IPS-15b (cell line): ENCODE data around the gene NEDD8.

Source experiments
- H3K27me3 ChIP-seq: one replicate; pipeline ENCODE4 v1.6.1; 2013; ENCODE audit warnings: low read length; ENCODE audit not compliant: control insufficient read depth, insufficient read depth
- H3K36me3 ChIP-seq: one replicate; pipeline ENCODE4 v1.6.1; 2013; ENCODE audit warnings: low read length; ENCODE audit not compliant: control insufficient read depth, insufficient read depth
- H3K4me1 ChIP-seq: one replicate; pipeline ENCODE4 v1.6.1; 2013; ENCODE audit warnings: mild to moderate bottlenecking, low read length; ENCODE audit not compliant: control insufficient read depth, insufficient read depth
- H3K4me3 ChIP-seq: one replicate; pipeline ENCODE4 v1.5.1; 2013; ENCODE audit warnings: low read depth, low read length
- H3K9ac ChIP-seq: one replicate; pipeline ENCODE4 v1.6.1; 2013; ENCODE audit warnings: low read depth, mild to moderate bottlenecking, low read length
- H3K9me3 ChIP-seq: one replicate; pipeline ENCODE4 v1.6.1; 2013; ENCODE audit warnings: mild to moderate bottlenecking, low read length; ENCODE audit not compliant: control insufficient read depth, insufficient read depth

The NEDD8 gene

DNA sequence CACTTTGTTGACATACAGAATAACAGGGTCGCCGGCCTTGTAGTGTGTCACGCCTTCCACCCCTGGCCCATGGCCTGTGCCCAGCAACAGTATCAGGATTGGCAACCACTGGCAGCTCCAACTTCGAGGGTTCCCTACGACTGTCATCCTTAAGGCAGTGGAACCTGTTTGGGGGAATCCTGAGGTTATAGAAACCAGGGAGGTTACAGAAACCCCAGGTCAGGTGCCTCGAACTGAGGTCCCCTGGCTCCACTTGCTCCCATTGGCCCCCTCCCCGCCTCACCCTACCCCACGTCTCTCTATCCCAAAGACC lies 37.3 kb downstream of the NEDD8 start:
- peak overlapping the region; percentile 91 for H3K9ac ChIP-seq
- H3K27me3 ChIP-seq: no peaks in the 10 kb centered on the region
- peaks cover 13% of the 10 kb centered on the region for H3K36me3 ChIP-seq
- no peaks in the 10 kb centered on the region for H3K9me3 ChIP-seq
- peaks cover 3% of the 10 kb centered on the region for H3K4me1 ChIP-seq
- peak overlapping the region; percentile 93 for H3K4me3 ChIP-seq

DNA sequence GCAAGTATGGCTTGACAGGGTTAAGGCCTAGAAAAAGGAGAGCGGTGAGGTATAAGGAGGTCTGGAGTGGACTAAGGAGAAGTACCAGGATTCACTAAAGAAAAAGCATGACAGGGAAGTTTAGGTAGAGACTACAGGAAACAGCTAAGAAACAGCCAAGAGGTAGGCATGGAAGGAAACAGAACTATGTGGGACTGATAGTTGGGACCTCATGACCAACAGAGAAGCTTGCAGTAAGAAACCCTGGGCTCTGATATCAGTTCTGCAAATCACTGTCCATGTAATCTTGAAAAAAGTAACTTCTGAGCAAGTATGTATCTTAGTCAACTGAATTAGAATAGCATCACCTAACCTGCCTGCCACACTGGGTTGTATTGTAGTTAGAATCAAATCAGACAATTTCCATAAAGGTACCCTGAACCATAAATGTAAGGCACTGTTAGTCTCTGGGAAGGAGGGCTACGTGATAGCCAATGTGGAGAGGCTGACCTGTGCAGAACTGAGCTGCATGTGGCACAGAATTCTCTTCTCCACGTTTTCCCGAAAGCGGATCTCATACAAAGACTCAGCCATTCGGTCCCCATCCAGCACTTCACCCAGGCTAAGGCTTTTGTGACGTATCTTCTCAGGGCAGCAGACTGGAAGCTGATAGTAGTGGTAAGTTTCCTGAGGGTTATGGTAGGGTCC lies 37.8 kb downstream of the NEDD8 start:
- Histone ChIP-seq H3K4me1 (peaks cover 3% of the 10 kb centered on the region), H3K4me3 (peak overlapping the region; percentile 93), H3K27me3 (no peaks in the 10 kb centered on the region), H3K9me3 (no peaks in the 10 kb centered on the region), H3K9ac (peak overlapping the region; percentile 91), H3K36me3 (peaks cover 17% of the 10 kb centered on the region)

DNA sequence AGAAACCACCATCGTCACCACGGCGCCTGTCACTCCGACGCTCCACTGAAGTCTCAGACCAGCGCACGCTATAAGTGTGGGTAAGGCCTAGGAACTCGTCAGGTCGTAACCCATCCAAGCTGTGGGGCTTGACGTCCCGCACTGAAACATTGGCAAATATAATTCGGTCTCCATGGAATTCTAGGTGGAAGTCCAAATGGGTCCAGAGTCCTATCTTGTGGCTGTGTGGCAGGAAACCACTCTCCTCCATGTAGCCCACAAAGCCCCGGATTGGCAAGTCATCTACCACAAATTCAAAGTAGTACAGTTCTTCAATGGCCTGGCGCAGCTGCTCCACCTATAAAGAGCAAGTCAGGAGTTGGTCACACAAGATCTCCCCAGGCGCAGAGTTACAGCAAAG lies 39.2 kb downstream of the NEDD8 start:
- H3K27me3 ChIP-seq: no peaks in the 10 kb centered on the region
- no peak overlapping the region for H3K9ac ChIP-seq
- H3K9me3 ChIP-seq: no peaks in the 10 kb centered on the region
- peaks cover 3% of the 10 kb centered on the region for H3K4me1 ChIP-seq
- peaks cover 17% of the 10 kb centered on the region for H3K36me3 ChIP-seq
- H3K4me3 ChIP-seq: no peak overlapping the region

DNA sequence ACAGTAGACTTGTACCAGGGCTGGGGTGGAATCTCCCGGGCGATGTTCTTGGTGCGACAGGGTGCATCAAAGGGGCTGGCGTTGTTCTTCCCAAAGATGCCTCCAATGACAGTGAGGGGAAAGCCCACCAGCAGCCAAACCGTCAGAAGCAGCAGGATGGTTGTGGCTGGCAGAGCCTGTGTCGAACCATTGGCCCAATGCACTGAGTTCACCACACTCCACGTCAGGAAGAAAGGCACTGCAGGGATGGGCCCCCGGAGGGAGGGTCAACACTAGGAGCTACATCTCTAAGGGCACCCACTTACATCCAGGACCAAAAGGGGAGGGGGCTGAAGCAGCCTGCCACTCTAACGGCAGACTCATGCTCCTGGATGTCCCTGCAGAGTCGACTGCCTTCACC lies 41.8 kb downstream of the NEDD8 start:
- Histone ChIP-seq H3K9me3 (no peaks in the 10 kb centered on the region), H3K27me3 (no peaks in the 10 kb centered on the region), H3K4me1 (peaks cover 6% of the 10 kb centered on the region), H3K4me3 (no peak overlapping the region), H3K9ac (no peak overlapping the region), H3K36me3 (peaks cover 37% of the 10 kb centered on the region)

DNA sequence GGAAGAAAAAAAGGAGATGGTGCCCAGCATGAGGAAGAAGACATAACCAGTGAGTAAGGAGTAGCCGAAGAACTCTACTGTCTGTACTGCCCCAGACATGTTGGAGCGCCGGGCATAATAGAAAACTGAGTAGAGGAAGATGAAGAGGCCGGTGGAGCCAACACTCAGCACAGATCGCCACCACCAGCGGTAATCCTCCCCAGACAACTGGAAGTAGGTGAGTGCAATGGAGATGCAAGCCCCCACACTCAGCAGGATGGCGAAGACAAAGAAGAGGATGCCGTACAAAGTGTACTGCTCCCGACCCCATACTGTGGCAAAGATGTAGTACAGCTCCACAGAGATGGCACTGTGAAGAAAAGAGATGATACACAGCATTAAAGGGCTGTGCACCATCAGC lies 42.7 kb downstream of the NEDD8 start:
- Histone ChIP-seq H3K9ac (no peak overlapping the region), H3K36me3 (peaks cover 46% of the 10 kb centered on the region), H3K9me3 (no peaks in the 10 kb centered on the region), H3K4me1 (peaks cover 6% of the 10 kb centered on the region), H3K4me3 (peak overlapping the region; percentile 96), H3K27me3 (no peaks in the 10 kb centered on the region)

DNA sequence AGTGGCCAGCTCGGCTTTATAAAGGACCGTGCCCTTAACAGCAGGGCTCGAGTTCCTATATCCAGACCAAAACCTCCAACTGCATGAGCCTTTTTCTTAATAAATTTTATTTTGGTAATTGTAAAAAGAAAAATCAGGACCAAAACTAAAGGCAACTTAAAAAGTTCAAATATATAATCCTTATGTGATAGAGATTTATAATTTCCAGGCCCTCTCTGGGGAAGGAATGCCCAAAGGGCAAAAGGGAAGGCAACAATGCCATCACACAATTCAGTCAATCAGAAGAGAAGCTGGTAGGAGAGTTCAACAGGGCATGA lies 43.1 kb downstream of the NEDD8 start:
- Histone ChIP-seq H3K9me3 (no peaks in the 10 kb centered on the region), H3K9ac (no peak overlapping the region), H3K4me3 (peak overlapping the region; percentile 96), H3K4me1 (peaks cover 6% of the 10 kb centered on the region), H3K27me3 (no peaks in the 10 kb centered on the region), H3K36me3 (peaks cover 50% of the 10 kb centered on the region)

DNA sequence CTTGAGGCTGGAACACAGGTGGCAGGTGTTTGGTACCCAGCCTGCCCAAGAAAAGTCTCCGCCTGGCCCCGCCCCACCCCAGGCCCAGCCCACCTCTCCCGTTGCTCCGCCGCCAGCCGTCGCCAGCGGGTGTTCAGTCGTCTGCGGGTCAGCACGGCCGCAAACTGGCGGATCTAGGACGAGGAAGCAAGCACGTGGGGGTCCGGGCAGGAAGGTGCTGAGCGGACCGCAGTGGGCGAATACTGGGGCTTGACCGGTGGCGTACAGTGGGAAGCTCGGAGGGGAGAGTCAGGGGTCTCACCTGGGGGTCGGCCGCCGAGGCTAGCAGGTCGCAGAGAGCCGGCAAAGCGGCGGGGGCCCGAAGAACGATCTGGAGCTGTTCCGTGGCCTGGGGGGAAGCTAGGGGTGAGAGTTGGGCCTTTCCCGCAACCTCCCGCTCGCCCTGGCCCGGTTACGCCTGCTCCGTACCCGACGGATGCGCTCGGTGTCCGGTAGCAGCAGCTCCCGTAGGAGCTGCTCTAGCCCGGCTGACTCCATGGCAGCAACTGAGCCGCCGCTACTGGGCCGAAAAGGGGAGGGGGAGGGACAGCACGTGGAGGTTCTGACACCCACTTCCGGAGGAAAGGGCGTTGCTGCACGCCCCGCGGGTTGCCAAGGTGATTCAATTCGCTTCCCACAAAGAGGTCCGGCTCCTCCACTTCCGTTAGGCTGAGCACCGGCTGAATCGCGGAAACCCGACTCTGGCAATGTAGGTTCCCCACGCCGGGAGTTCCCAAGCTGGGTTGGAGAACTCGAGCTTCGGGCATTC lies 43.7 kb downstream of the NEDD8 start, which contains the start of gene IPO4:
IPO4 (minus strand) TSS at position 566 of the 808 bp plus-strand sequence; CDS start at position 537, 29 bp downstream.
- Histone ChIP-seq H3K4me3 (peak within 1 kb of the TSS; percentile 96), H3K9ac (peak within 1 kb of the TSS; percentile 70), H3K27me3 (no peaks in the 10 kb centered on the region), H3K9me3 (no peaks in the 10 kb centered on the region), H3K36me3 (peaks cover 55% of the 10 kb centered on the region), H3K4me1 (peaks cover 6% of the 10 kb centered on the region)

DNA sequence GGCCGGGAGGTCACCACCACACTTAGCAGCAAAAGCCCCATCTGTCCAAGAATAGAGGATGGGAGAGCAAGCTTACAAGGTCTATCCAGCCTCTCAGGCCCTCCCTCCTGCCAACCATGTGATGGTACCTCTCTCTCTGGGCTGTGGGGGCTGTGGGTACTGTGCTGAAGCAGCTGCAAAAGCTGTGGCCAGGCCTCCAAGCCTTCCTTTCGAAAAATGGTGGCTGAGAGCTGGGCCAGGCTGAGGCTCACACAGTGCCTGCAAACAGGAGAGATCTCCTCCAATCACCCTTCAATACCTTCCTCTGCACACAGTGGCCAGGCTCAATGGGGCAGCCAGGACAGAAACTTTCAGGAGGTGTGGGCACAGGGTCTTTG lies 44.6 kb downstream of the NEDD8 start:
- Histone ChIP-seq H3K36me3 (peaks cover 58% of the 10 kb centered on the region), H3K4me1 (peaks cover 6% of the 10 kb centered on the region), H3K4me3 (peak overlapping the region; percentile 96), H3K27me3 (no peaks in the 10 kb centered on the region), H3K9me3 (no peaks in the 10 kb centered on the region), H3K9ac (no peak overlapping the region)

DNA sequence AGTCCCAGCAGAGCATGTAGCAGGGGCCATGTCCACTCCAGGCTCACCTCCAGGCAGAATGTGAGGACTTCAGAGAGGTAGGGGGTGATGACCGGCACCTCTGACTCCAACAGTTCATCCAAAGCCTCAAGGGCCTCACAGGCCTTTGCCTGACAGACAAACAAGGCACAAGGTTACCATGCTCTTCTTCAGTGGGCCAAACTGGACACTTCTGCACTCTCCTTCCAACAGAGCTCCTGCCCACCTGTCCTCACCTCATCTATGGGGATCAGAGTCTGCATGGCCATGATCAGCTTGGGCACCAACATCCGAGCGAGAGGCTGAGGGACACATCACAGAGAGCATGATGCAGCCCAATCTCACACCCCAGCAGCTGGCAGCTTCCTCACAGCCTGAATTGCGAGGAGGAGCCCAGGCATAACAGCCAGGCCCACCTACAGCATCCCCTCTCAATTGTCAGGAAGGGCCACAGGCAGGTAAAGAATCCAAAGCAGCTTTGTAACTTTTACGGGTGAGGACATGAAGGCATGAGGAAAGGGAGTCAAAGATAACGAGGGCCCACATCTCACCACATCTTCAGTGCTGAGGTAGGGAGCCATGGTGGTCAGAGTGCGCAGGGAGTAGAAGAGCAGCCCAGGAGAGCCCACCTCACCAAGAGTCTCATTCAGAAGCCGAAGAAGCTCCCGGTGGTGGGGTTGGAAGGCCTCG lies 45.2 kb downstream of the NEDD8 start:
- H3K4me3 ChIP-seq: no peak overlapping the region

DNA sequence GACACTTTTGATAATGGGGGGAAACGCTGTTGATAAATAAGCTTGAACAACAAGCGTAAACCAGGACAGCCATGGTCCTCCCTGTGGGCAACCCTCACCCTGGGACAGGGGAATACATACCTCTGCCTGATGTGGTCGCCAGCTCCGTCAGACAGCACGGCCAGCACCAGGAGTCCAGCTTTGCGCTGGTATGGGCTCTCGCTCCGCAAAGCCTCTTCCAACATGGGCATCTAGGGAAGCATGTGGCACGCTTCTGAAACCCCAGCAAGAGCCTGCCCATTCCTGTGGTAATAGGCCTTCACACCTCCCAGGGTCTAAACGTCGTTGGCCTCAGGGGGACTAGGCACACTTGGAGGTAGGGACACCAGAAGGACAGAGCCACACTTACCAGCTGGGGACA lies 46.4 kb downstream of the NEDD8 start:
- Histone ChIP-seq H3K36me3 (peaks cover 71% of the 10 kb centered on the region), H3K4me1 (peaks cover 6% of the 10 kb centered on the region), H3K4me3 (no peak overlapping the region), H3K9me3 (no peaks in the 10 kb centered on the region), H3K9ac (no peak overlapping the region), H3K27me3 (no peaks in the 10 kb centered on the region)

More for the DNA sequence above, 45.2 kb downstream of the NEDD8 start:
- H3K9ac ChIP-seq: no peak overlapping the region
- no peaks in the 10 kb centered on the region for H3K9me3 ChIP-seq
- no peaks in the 10 kb centered on the region for H3K27me3 ChIP-seq
- H3K36me3 ChIP-seq: peaks cover 60% of the 10 kb centered on the region
- peaks cover 6% of the 10 kb centered on the region for H3K4me1 ChIP-seq

DNA sequence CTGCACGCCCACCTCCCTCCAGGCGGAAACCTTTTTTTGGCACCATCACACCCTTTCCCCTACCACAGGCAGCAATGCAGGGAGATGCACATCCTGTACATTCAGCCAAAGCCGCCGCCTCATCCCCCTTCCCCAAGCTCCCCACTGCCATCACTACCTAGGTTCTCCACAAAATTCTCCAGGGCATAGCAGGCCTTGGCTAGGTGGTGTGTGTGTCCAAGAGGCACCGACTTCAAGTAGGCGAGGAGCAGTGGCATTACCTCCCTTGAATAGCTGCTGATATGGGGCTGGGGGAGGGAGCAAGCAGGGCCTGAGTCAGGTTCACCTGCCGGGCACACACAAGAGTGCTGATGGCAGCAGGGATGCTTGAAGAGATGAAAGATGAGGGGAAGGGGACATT lies 47.1 kb downstream of the NEDD8 start:
- Histone ChIP-seq H3K4me3 (no peak overlapping the region), H3K36me3 (peaks cover 77% of the 10 kb centered on the region), H3K9ac (no peak overlapping the region), H3K4me1 (peaks cover 6% of the 10 kb centered on the region), H3K27me3 (no peaks in the 10 kb centered on the region), H3K9me3 (no peaks in the 10 kb centered on the region)
